HepG2 (cell line): ENCODE results near the gene PMS1. TPM values are rescaled to one million over a fixed set of nuclear protein-coding genes. Genes with fewer than 3 reads are reported as not detected.
A peak's percentile ranks its signal among the peaks of the same experiment; 100 is the strongest.

Experiments used
- ATAD3A ChIP-seq: sonication (generic); formaldehyde crosslinking; IDR thresholded peaks from 2 replicates; pipeline ENCODE4 v1.4.0; 2020; ENCODE audit warnings: missing genetic modification reagents
- ATF7-NPFF ChIP-seq: sonication (generic); formaldehyde crosslinking; IDR thresholded peaks from 2 replicates; pipeline ENCODE4 v1.8.1; 2023; ENCODE audit warnings: mild to moderate bottlenecking, low read depth, missing genetic modification reagents, moderate library complexity
- CEBPB ChIP-seq: IDR thresholded peaks from 2 replicates; pipeline ENCODE4 v1.6.1; 2011; ENCODE audit warnings: low read depth, low read length, improper control_type of control experiment, borderline replicate concordance
- DNMT1 ChIP-seq: sonication (generic); formaldehyde crosslinking; IDR thresholded peaks from 2 replicates; pipeline ENCODE4 v1.5.1; 2020; ENCODE audit warnings: mild to moderate bottlenecking, missing genetic modification reagents
- ELF1 ChIP-seq: sonication (generic); formaldehyde crosslinking; IDR thresholded peaks from 2 replicates; pipeline ENCODE4 v1.4.0; 2020; ENCODE audit warnings: missing genetic modification reagents
- FOXO4 ChIP-seq: sonication (generic); formaldehyde crosslinking; conservative IDR thresholded peaks from 2 replicates; pipeline ENCODE4 v1.8.1; 2023; ENCODE audit warnings: missing genetic modification reagents
- FOXP4 ChIP-seq: sonication (generic); formaldehyde crosslinking; IDR thresholded peaks from 2 replicates; pipeline ENCODE4 v1.4.0; 2020; ENCODE audit warnings: missing genetic modification reagents
- GABPB1 ChIP-seq: IDR thresholded peaks from 2 replicates; pipeline ENCODE4 v1.6.1; 2016; ENCODE audit warnings: mild to moderate bottlenecking, missing genetic modification reagents, moderate library complexity, missing compliant biosample characterization
- GPN1 ChIP-seq: sonication (generic); formaldehyde crosslinking; IDR thresholded peaks from 2 replicates; pipeline ENCODE4 v1.5.1; 2020; ENCODE audit warnings: missing genetic modification reagents, borderline replicate concordance
- IRX3 ChIP-seq: sonication (generic); formaldehyde crosslinking; IDR thresholded peaks from 2 replicates; pipeline ENCODE4 v1.8.1; 2023; ENCODE audit warnings: mild to moderate bottlenecking, low read depth, missing genetic modification reagents, borderline replicate concordance
- NFE2L1 ChIP-seq: sonication (generic); formaldehyde crosslinking; IDR thresholded peaks from 2 replicates; pipeline ENCODE4 v1.4.0; 2020; ENCODE audit warnings: missing genetic modification reagents, mild to moderate bottlenecking, borderline replicate concordance
- NFE2L2 ChIP-seq: fragments of 150-350 bp; IDR thresholded peaks from 2 replicates; pipeline ENCODE4 v1.6.1; 2014; ENCODE audit warnings: low read length
- NR1H2 ChIP-seq: sonication (generic); formaldehyde crosslinking; IDR thresholded peaks from 2 replicates; pipeline ENCODE4 v1.8.1; 2022; ENCODE audit warnings: low read depth, missing genetic modification reagents, borderline replicate concordance
- PHF21A ChIP-seq: sonication (generic); formaldehyde crosslinking; IDR thresholded peaks from 2 replicates; pipeline ENCODE4 v1.5.0; 2020; ENCODE audit warnings: mild to moderate bottlenecking, missing genetic modification reagents
- POLR2G ChIP-seq: fragments of 200-400 bp; formaldehyde crosslinking; IDR thresholded peaks from 2 replicates; pipeline ENCODE4 v1.6.1; 2018; ENCODE audit warnings: mild to moderate bottlenecking, low read depth, low read length, moderate library complexity
- SAP130 ChIP-seq: IDR thresholded peaks from 2 replicates; pipeline ENCODE4 v1.6.1; 2016; ENCODE audit warnings: low read depth
- SOX6 ChIP-seq, 2 experiments: fragments of 450-650 bp in 1 of 2; sonication (generic) in 1 of 2; formaldehyde crosslinking in 1 of 2; IDR thresholded peaks; 2 replicates each; pipeline versions ENCODE4 v1.4.0 to v1.6.1; 2017 to 2020; ENCODE audit warnings: antibody characterized with exemption in 1 of 2, mild to moderate bottlenecking in 1 of 2, missing genetic modification reagents in 1 of 2
- TEAD3 ChIP-seq: optimal IDR thresholded peaks from 2 replicates; pipeline ENCODE3; 2016; ENCODE audit warnings: borderline replicate concordance
- ZMYM3 ChIP-seq: sonication (generic); formaldehyde crosslinking; IDR thresholded peaks from 2 replicates; pipeline ENCODE4 v1.5.1; 2020; ENCODE audit warnings: mild to moderate bottlenecking, missing genetic modification reagents
- ZNF138 ChIP-seq: sonication (generic); formaldehyde crosslinking; IDR thresholded peaks from 2 replicates; pipeline ENCODE4 v1.5.0; 2020; ENCODE audit warnings: mild to moderate bottlenecking, low read depth, missing genetic modification reagents
- ZNF235 ChIP-seq: sonication (generic); formaldehyde crosslinking; IDR thresholded peaks from 2 replicates; pipeline ENCODE4 v1.8.1; 2023; ENCODE audit warnings: mild to moderate bottlenecking, missing genetic modification reagents, borderline replicate concordance
- ZNF510 ChIP-seq: sonication (generic); formaldehyde crosslinking; IDR thresholded peaks from 2 replicates; pipeline ENCODE4 v1.4.0; 2020; ENCODE audit warnings: low read depth, mild to moderate bottlenecking, missing genetic modification reagents
- ZNF546 ChIP-seq: sonication (generic); formaldehyde crosslinking; conservative IDR thresholded peaks from 2 replicates; pipeline ENCODE4 v1.8.1; 2023; ENCODE audit warnings: mild to moderate bottlenecking, missing genetic modification reagents
- ZNF746 ChIP-seq: sonication (generic); formaldehyde crosslinking; IDR thresholded peaks from 2 replicates; pipeline ENCODE4 v1.8.0; 2022; ENCODE audit warnings: mild to moderate bottlenecking, missing genetic modification reagents
- ZNF75D ChIP-seq: sonication (generic); formaldehyde crosslinking; IDR thresholded peaks from 2 replicates; pipeline ENCODE4 v1.8.1; 2023; ENCODE audit warnings: missing genetic modification reagents, mild to moderate bottlenecking, borderline replicate concordance
- ZNF766 ChIP-seq: sonication (generic); formaldehyde crosslinking; IDR thresholded peaks from 2 replicates; pipeline ENCODE4 v1.5.0; 2020; ENCODE audit warnings: missing genetic modification reagents, borderline replicate concordance
- polyA plus RNA-seq, 8 experiments: library from polyadenylated mRNA; depleted of rRNA in 3 of 8; stranded (reverse) in 7 of 8; unstranded in 1 of 8; fragments of >200 nt; fragmentation: Illumina TruSeq in 4 of 8; extraction: Trizol in 4 of 8; gene quantifications; 2 replicates each; pipeline versions ENCODE4 v1.2.1 to v1.2.3, GENCODE V29; 2011 to 2016; ENCODE audit warnings: low read depth in 4 of 8, missing spikeins in 1 of 8, mixed read lengths in 1 of 8; ENCODE audit not compliant: insufficient read depth in 1 of 8
- total RNA-seq, 5 experiments: library from RNA; depleted of rRNA; stranded (reverse); fragments of >200 nt; fragmentation: Illumina TruSeq; extraction: Trizol; gene quantifications; 2 replicates each; pipeline ENCODE4 v1.2.3, GENCODE V29; 2016; ENCODE audit warnings: low read depth in 1 of 5

Gene PMS1
- total and polyA plus RNA-seq, 2 of the 13 experiments (the other 11 are each of a cell fraction or from before 2014, with no cell fraction given) = 14.6 to 39.9 TPM

GRCh38 chr2:189783927-189784867, at the start of gene PMS1, which contains the start of gene ORMDL1 (continued):
- TF ChIP-seq FOXP4 (CRISPR knock-in tag) = 0 out of 2 replicates have a peak, but pooled peaks have one; percentile 12
- peak; percentile 96 for TF ChIP-seq GABPB1 (CRISPR knock-in tag)
- peak; percentile 94 for TF ChIP-seq ZNF546 (CRISPR knock-in tag)
- TF ChIP-seq ZNF235 = peak; percentile 93; the same call in 1 of the 2 replicates
- no peak for TF ChIP-seq ZNF75D (CRISPR knock-in tag)
- TF ChIP-seq GPN1 (CRISPR knock-in tag) = peak; percentile 11; the same call in 1 of the 2 replicates
- peak; percentile 71; the same call in 1 of the 2 replicates for TF ChIP-seq NR1H2
- TF ChIP-seq ZNF766 (CRISPR knock-in tag) = peak; percentile 92; the same call in 1 of the 2 replicates
- peak; percentile 98 for TF ChIP-seq POLR2G
- peak; percentile 45 for TF ChIP-seq TEAD3 (CRISPR knock-in tag)
- TF ChIP-seq ATAD3A = no peak
- peak; percentile 66 for TF ChIP-seq ZNF510 (CRISPR knock-in tag)
- TF ChIP-seq CEBPB = peak; percentile 1; the same call in 1 of the 2 replicates
- no peak for TF ChIP-seq FOXO4 (CRISPR knock-in tag)
- no peak for TF ChIP-seq SOX6 (IDR thresholded peaks at IDR 0.05)
- peak; percentile 87 for TF ChIP-seq SOX6 (CRISPR knock-in tag; IDR thresholded peaks at IDR 0.05)
- TF ChIP-seq ZMYM3 (CRISPR knock-in tag) = no peak; the same call in none of the 2 replicates
- peak; percentile 68; the same call in 1 of the 2 replicates for TF ChIP-seq DNMT1 (CRISPR knock-in tag)
- peak; percentile 96 for TF ChIP-seq ZNF138 (CRISPR knock-in tag)
- TF ChIP-seq ZNF746 (CRISPR knock-in tag) = peak; percentile 71
- TF ChIP-seq ATF7-NPFF (CRISPR knock-in tag) = peak; percentile 88
- no peak for TF ChIP-seq NFE2L2
- TF ChIP-seq ELF1 (CRISPR knock-in tag) = peak; percentile 91
- TF ChIP-seq PHF21A = peak; percentile 94
- TF ChIP-seq NFE2L1 = peak; percentile 13; the same call in 1 of the 2 replicates
- peak; percentile 97 for TF ChIP-seq IRX3
- TF ChIP-seq SAP130 (CRISPR knock-in tag) = peak; percentile 88
